Measurements from ENCODE around the gene CDK6.

The CDK6 gene

DNA sequence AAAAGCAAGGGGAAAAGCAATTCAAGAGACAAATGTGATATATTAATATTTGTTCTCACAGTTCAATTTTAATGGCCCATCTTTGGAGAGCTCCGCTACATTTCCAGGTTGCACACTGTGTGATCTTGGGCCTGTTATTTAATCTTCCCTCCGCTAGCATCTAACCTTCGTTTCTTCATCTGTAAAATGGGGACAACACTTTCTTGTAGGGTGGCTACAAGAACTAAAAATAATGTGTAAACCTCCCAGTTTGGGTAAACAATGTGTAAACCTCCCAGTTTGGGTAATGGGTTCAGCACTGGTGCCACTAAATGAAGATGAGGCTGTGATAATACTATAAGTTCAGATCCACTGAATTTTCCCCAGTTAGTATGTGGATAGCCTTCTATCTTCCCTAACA lies 99.5 kb downstream of the CDK6 start:
- no peak for DNase-seq (ENCODE audit: low read depth, low spot score)

- no peak for DNase-seq (ENCODE audit: low read depth, low spot score)
Observed at GRCh38 chr7:92735707-92736106, 100.7 kb downstream of the CDK6 start.

DNA sequence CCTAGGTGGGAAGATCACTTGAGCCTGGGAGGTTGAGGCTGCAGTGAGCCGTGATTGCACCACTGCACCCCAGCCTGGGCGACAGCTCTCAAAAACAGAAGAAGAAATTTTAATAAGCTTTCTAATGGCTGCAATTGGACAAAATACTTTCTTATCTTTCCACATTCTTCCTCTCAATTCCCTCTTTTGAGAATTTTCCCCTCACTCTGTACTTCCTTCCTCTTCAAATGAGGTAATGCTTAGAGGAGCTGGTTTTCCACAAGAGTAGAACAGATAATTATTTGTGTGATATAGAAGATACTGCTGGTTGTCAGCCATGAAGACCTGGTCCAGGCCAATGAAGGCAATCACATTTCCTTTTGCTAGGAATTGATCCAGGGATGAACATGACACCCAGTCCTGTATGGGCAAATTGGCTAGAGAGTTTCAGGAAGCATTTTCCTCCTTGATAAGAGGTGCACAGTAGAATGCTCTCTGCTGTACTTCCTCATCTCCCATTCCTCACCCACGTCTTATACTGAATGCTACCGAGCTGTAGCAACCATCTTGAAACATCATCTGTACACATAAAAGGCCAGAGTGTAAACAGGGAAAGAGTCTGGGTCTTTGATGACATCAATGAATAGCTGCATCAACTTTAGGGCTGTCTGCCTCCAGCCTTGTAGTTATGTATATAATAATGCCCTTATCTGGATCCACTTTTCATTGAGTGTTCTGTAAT lies 103.9 kb downstream of the CDK6 start:
- no peak for DNase-seq (ENCODE audit: low read depth, low spot score)

- DNase-seq (ENCODE audit: low read depth, low spot score): no peak
Observed at GRCh38 chr7:92731335-92732063, 104.9 kb downstream of the CDK6 start.

DNA sequence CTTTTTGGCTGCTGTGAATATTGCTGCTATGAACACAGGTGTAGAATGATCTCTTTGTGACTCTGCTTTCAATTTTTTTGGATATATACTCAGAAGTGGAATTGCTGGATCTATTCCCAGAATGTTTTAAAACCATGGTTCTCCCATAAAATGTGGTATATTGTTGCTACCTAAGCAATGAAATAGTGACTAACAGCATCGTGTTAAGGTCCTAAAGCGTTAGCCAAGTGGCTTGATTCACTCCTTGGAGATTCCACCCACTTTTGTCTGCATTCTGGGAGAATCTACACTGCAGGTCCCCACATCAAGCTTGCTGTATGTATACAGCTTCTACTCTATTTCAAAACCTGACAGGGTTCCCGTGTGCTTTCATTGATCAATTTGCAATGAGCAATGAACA lies 105.6 kb downstream of the CDK6 start:
- no peak for DNase-seq (ENCODE audit: low read depth, low spot score)

GRCh38 chr7:92729751-92730150 lies 106.6 kb downstream of the CDK6 start:
- DNase-seq (ENCODE audit: low read depth, low spot score): no peak

GRCh38 chr7:92729172-92729571 lies 107.2 kb downstream of the CDK6 start:
- DNase-seq (ENCODE audit: low read depth, low spot score): no peak

DNA sequence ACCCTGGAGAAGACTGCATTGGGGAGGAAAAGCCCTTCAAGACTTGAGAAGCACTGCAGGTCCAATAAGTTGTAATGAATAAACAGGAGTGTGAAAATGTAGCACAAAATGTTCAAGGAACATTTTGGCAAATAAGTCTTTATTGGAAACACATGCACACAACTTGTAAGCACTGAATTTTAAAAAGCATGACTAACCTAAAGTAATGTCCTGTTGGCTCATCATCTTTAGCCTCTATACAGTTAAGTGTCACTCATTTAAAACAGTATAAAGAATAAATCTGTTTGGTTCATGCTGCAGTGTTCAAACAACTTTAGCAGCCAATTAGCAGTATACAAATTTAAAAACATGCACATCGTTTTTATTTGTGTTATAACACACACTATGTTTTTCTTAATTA lies 108.6 kb downstream of the CDK6 start:
- DNase-seq (ENCODE audit: low read depth, low spot score): no peak

GRCh38 chr7:92725161-92725925 lies 111.0 kb downstream of the CDK6 start:
- no peak for DNase-seq (ENCODE audit: low read depth, low spot score)

GRCh38 chr7:92723943-92724342 lies 112.4 kb downstream of the CDK6 start:
- peak; percentile 36 for DNase-seq (ENCODE audit: low read depth, low spot score)

DNA sequence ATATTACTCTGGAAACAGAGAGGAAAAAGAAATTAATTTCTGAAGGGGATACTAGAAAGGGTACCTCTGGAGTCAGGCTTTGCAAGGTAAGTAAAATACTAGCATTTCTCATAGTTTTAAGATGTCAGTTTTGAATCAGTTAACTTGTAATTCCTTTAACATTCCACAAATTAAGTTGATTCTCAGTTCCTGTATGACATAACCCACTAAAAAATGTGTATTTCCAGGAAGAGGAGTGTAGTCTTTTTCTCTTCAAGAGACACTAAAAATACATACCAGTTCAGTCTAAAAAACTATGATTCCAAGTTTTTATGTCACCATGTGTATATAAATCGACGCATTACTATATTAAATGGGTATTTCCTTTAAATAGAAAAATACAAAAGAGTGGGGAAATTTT lies 113.2 kb downstream of the CDK6 start:
- DNase-seq (ENCODE audit: low read depth, low spot score): no peak

GRCh38 chr7:92722541-92722940 lies 113.8 kb downstream of the CDK6 start:
- no peak for DNase-seq (ENCODE audit: low read depth, low spot score)

- DNase-seq (ENCODE audit: low read depth, low spot score): no peak
Observed at GRCh38 chr7:92720604-92721350, 115.6 kb downstream of the CDK6 start.

DNA sequence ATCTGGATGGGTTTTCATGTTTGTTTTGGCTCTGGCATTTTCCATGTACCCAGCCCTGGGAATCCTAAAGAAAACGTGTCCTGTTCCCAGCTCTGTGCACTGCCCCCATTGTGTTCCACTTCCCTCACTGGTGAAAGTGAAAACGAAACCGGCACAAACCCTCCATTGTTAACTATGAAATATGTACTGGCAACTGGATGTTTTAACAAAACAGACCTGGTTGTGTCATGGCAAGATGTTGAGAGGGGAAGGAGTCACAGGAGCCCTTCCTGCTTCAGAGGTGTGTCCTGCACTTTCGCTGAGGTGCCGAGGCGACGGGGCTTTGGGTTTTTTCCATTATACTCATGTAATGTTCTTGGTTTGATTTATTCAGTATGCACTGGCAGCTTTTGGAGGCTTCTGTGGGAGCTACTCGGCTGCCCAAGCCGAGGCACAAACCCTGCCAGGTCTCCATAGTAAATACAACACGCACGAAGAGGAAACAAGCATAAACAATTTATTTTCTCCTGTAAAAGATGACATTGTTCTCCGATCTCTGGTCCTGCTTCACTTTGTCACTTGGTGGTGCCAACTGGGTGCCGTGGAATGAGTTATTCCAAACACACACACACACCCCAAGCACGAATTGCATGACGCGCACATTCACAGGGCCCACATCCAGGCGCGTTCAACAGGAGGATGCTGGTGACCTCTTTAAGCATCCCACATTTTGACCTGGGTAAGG lies 118.2 kb downstream of the CDK6 start:
- no peak for DNase-seq (ENCODE audit: low read depth, low spot score)

DNA sequence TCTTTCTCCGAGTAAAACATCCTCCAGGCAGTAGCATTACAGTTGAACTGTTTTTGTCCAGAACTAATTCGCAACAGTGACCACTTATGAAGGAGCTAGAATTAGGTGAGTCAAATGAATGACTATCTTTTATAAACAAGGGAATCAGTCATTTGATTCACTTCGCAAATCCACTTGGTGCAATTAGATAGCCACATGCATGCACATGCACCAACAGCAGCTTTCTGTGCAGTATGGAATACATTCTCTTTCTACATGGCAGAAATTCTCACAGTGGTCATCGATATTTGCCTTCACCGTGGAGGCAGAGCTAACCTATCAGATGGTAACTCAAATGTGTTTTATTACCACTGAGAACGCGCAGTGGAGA lies 118.8 kb downstream of the CDK6 start:
- no peak for DNase-seq (ENCODE audit: low read depth, low spot score)

- DNase-seq (ENCODE audit: low read depth, low spot score): no peak
Observed at GRCh38 chr7:92716825-92717580, 119.4 kb downstream of the CDK6 start.

DNA sequence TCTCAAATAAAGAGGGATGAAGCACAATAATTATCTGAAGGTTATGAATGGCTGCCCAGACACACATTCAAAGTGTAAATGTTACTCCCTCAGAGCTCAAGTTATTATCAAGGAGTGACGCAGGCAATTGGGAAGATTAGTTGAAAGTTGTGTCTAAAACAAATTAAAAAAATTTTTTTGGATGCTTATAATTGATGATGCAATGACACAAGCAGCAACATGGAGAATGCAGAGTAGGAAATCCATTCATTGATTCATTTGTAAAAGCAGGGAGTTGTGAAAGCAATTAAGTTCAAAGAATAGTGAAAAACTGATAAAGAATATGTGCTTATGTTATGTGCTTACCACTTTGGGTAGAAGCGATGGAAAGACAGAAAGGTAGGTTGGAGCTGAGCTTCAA lies 120.4 kb downstream of the CDK6 start:
- no peak for DNase-seq (ENCODE audit: low read depth, low spot score)

GRCh38 chr7:92714767-92715166 lies 121.6 kb downstream of the CDK6 start:
- DNase-seq (ENCODE audit: low read depth, low spot score): no peak

DNA sequence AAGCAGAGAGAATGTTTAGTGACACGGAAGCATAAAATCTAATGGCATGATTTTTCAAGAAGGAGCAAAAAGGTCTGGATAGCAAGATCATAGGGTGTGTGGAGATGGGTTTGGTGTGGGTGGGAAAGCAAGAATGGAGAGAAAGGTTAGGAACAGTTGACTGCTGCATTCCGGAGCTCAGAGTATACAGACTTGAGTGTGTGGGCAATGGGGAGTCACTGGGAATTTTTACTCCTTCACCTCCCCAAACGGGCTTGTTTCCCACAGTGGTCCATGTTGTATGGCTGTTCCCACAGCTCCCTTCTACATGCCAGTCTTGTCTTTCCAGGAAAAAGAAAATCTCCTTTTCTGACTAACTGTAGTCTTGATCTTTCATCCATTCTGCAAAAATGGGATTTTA lies 122.1 kb downstream of the CDK6 start:
- DNase-seq (ENCODE audit: low read depth, low spot score): no peak

DNA sequence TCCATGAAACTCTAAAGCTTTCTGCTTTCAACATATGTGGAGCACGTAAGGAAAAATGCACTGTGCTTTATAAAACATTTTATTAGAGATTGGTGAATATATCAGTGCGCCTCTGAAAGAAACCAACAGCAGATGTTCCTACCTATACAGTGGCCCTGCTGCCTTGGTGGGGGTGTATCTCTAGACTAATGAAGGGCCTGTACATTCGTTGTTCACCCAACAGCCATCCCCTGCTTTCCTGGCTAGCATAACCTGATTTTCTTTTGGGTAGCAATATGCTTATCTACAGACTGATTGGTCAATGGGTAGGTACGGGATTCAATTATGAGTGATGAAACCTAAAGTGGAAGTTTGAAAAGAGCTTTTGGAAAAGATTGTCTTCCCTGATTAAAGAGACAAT lies 126.5 kb downstream of the CDK6 start:
- DNase-seq (ENCODE audit: low read depth, low spot score): no peak

- no peak for DNase-seq (ENCODE audit: low read depth, low spot score)
Observed at GRCh38 chr7:92709150-92709549, 127.2 kb downstream of the CDK6 start.
